ENCODE results near the gene PROKR1.

The PROKR1 gene

GRCh38 chr2:68605939-68606338, 37.4 kb upstream of the PROKR1 start:
- no peak for DNase-seq (ENCODE audit: extremely low spot score)
- ChIA-PET CTCF (no interaction called here), POLR2A (no interaction called here)
- no peak for TF ChIP-seq L3MBTL2 (conservative IDR thresholded peaks at IDR 0.05)
- TF ChIP-seq HDGF (IDR thresholded peaks at IDR 0.05; ENCODE audit: borderline replicate concordance), result no peak
- TF ChIP-seq ELF4 (IDR thresholded peaks at IDR 0.05), result no peak
- no peak for TF ChIP-seq CTBP1 (IDR thresholded peaks at IDR 0.05; ENCODE audit: borderline replicate concordance)
- TF ChIP-seq FOXK2 (IDR thresholded peaks at IDR 0.05), result no peak
- TF ChIP-seq FOXA1 (IDR thresholded peaks at IDR 0.05), result no peak
- no peak for TF ChIP-seq BHLHE40 (IDR thresholded peaks at IDR 0.05; ENCODE audit: borderline replicate concordance)
- no peak for TF ChIP-seq ARNT (IDR thresholded peaks at IDR 0.05)
- no peak for TF ChIP-seq LEF1 (IDR thresholded peaks at IDR 0.05; ENCODE audit: borderline replicate concordance)
- no peak for TF ChIP-seq SP1 (IDR thresholded peaks at IDR 0.05)
- TF ChIP-seq SUZ12 (IDR thresholded peaks at IDR 0.05), result no peak
- TF ChIP-seq FOXM1 (IDR thresholded peaks at IDR 0.05; ENCODE audit: borderline replicate concordance), result no peak

- no peak for DNase-seq (ENCODE audit: extremely low spot score)
- CTCF ChIA-PET, result no interaction called here
- TF ChIP-seq HDGF (IDR thresholded peaks at IDR 0.05; ENCODE audit: borderline replicate concordance), result no peak
- TF ChIP-seq ARNT (IDR thresholded peaks at IDR 0.05), result no peak
- no peak for TF ChIP-seq PKNOX1 (IDR thresholded peaks at IDR 0.05)
- no peak for TF ChIP-seq LEF1 (IDR thresholded peaks at IDR 0.05; ENCODE audit: borderline replicate concordance)
- TF ChIP-seq L3MBTL2 (conservative IDR thresholded peaks at IDR 0.05), result no peak
- TF ChIP-seq NFRKB (IDR thresholded peaks at IDR 0.05), result no peak
- TF ChIP-seq CTBP1 (IDR thresholded peaks at IDR 0.05; ENCODE audit: borderline replicate concordance), result no peak
- TF ChIP-seq SUZ12 (IDR thresholded peaks at IDR 0.05), result no peak
- TF ChIP-seq FOXK2 (IDR thresholded peaks at IDR 0.05), result no peak
- no peak for TF ChIP-seq TARDBP (IDR thresholded peaks at IDR 0.05)
- no peak for TF ChIP-seq FOXM1 (IDR thresholded peaks at IDR 0.05; ENCODE audit: borderline replicate concordance)
- POLR2A ChIA-PET, result no interaction called here
Measured at GRCh38 chr2:68606759-68607158, 36.6 kb upstream of the PROKR1 start.

GRCh38 chr2:68607837-68608236, 35.5 kb upstream of the PROKR1 start:
- CTCF ChIA-PET, result interaction anchor here (1.3 kb wide), 1 partner anchor 13 kb away, joined by 3 read pairs; no protein-coding TSS in a partner anchor
- POLR2A ChIA-PET, result no interaction called here
- TF ChIP-seq PKNOX1 (IDR thresholded peaks at IDR 0.05) (no peak), SUZ12 (IDR thresholded peaks at IDR 0.05) (no peak), ZNF384 (IDR thresholded peaks at IDR 0.05) (no peak), SP1 (IDR thresholded peaks at IDR 0.05) (no peak), TARDBP (IDR thresholded peaks at IDR 0.05) (no peak), L3MBTL2 (conservative IDR thresholded peaks at IDR 0.05) (no peak), HDGF (IDR thresholded peaks at IDR 0.05; ENCODE audit: borderline replicate concordance) (no peak), FOXM1 (IDR thresholded peaks at IDR 0.05; ENCODE audit: borderline replicate concordance) (no peak), BHLHE40 (IDR thresholded peaks at IDR 0.05; ENCODE audit: borderline replicate concordance) (no peak), LEF1 (IDR thresholded peaks at IDR 0.05; ENCODE audit: borderline replicate concordance) (no peak), ELF4 (IDR thresholded peaks at IDR 0.05) (no peak), NFRKB (IDR thresholded peaks at IDR 0.05) (no peak), FOXK2 (IDR thresholded peaks at IDR 0.05) (no peak), CTBP1 (IDR thresholded peaks at IDR 0.05; ENCODE audit: borderline replicate concordance) (no peak), FOXA1 (IDR thresholded peaks at IDR 0.05) (no peak), ARNT (IDR thresholded peaks at IDR 0.05) (no peak)
- no peak for DNase-seq (ENCODE audit: extremely low spot score)

- ChIA-PET CTCF (interaction anchor here (0.7 kb wide), 1 partner anchor 18 kb away, joined by 3 read pairs; no protein-coding TSS in a partner anchor), POLR2A (no interaction called here)
- no peak for TF ChIP-seq NFRKB (IDR thresholded peaks at IDR 0.05)
- DNase-seq (ENCODE audit: extremely low spot score), result no peak
Measured at GRCh38 chr2:68612765-68613519, 30.4 kb upstream of the PROKR1 start.

- no peak for TF ChIP-seq L3MBTL2 (conservative IDR thresholded peaks at IDR 0.05)
- no peak for TF ChIP-seq PKNOX1 (IDR thresholded peaks at IDR 0.05)
- CTCF ChIA-PET, result no interaction called here
Measured at GRCh38 chr2:68620772-68621171, 22.6 kb upstream of the PROKR1 start.

GRCh38 chr2:68623820-68624219, 19.6 kb upstream of the PROKR1 start:
- ChIA-PET CTCF (no interaction called here), POLR2A (no interaction called here)
- DNase-seq (ENCODE audit: extremely low spot score), result no peak
- TF ChIP-seq SP1 (IDR thresholded peaks at IDR 0.05) (no peak), ELF4 (IDR thresholded peaks at IDR 0.05) (no peak), FOXM1 (IDR thresholded peaks at IDR 0.05; ENCODE audit: borderline replicate concordance) (no peak), FOXK2 (IDR thresholded peaks at IDR 0.05) (no peak), ARNT (IDR thresholded peaks at IDR 0.05) (no peak), ZNF384 (IDR thresholded peaks at IDR 0.05) (no peak), NFRKB (IDR thresholded peaks at IDR 0.05) (no peak), L3MBTL2 (conservative IDR thresholded peaks at IDR 0.05) (no peak), TARDBP (IDR thresholded peaks at IDR 0.05) (no peak), BHLHE40 (IDR thresholded peaks at IDR 0.05; ENCODE audit: borderline replicate concordance) (no peak), CTBP1 (IDR thresholded peaks at IDR 0.05; ENCODE audit: borderline replicate concordance) (no peak), HDGF (IDR thresholded peaks at IDR 0.05; ENCODE audit: borderline replicate concordance) (no peak), FOXA1 (IDR thresholded peaks at IDR 0.05) (no peak), PKNOX1 (IDR thresholded peaks at IDR 0.05) (no peak)

More at GRCh38 chr2:68620772-68621171, 22.6 kb upstream of the PROKR1 start:
- POLR2A ChIA-PET, result no interaction called here
- DNase-seq (ENCODE audit: extremely low spot score), result no peak

Measured in HEK293T (cell line).